Measurements from ENCODE around the gene TSPAN5. TPM values are rescaled to one million over a fixed set of nuclear protein-coding genes. Genes with fewer than 3 reads are reported as not detected.

Gene TSPAN5
- total and polyA plus RNA-seq, 2 of the 4 experiments (the other 2 are of a cell fraction): 64.8 to 79.6 TPM

- DNase-seq: no peak
- no peak overlapping the region for H3K23ac ChIP-seq (ENCODE audit: low read depth, low read length)
- WGBS, 2 experiments (ENCODE audit: extremely low coverage in 2 of 2, insufficient read length in 1 of 2): no CpG with 5 or more reads among the region's 2 CpGs
- no peak overlapping the region for H2AK9ac ChIP-seq (replicated peaks; ENCODE audit: low read depth, low read length, poor library complexity)
- no peak overlapping the region for H3K4me3 ChIP-seq (ENCODE audit: insufficient read depth, low read depth, low read length)
- no peak overlapping the region for H2BK15ac ChIP-seq (ENCODE audit: low read depth, low read length)
- no peak for TF ChIP-seq FOS (IDR thresholded peaks at IDR 0.05; ENCODE audit: low read depth, low read length)
- TF ChIP-seq CHD1 (IDR thresholded peaks at IDR 0.05; ENCODE audit: low read depth, low read length): no peak
- TF ChIP-seq, protein P1, sequence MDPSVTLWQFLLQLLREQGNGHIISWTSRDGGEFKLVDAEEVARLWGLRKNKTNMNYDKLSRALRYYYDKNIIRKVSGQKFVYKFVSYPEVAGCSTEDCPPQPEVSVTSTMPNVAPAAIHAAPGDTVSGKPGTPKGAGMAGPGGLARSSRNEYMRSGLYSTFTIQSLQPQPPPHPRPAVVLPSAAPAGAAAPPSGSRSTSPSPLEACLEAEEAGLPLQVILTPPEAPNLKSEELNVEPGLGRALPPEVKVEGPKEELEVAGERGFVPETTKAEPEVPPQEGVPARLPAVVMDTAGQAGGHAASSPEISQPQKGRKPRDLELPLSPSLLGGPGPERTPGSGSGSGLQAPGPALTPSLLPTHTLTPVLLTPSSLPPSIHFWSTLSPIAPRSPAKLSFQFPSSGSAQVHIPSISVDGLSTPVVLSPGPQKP (IDR thresholded peaks at IDR 0.05; ENCODE audit: borderline replicate concordance, low read depth, low read length): no peak
- no peak for TF ChIP-seq BHLHE40 (IDR thresholded peaks at IDR 0.05; ENCODE audit: low read depth, low read length)
- no peak for TF ChIP-seq USF2 (IDR thresholded peaks at IDR 0.05; ENCODE audit: low read depth, low read length)
- no peak for TF ChIP-seq RCOR1 (IDR thresholded peaks at IDR 0.05; ENCODE audit: insufficient replicate concordance, low read length)
- no peak for TF ChIP-seq RAD21 (IDR thresholded peaks at IDR 0.05; ENCODE audit: low read length)
- no peak for TF ChIP-seq MAZ (IDR thresholded peaks at IDR 0.05; ENCODE audit: borderline replicate concordance, low read depth, low read length)
- no peak for TF ChIP-seq NFE2L2 (IDR thresholded peaks at IDR 0.05; ENCODE audit: low read depth, low read length)
- TF ChIP-seq CEBPB (IDR thresholded peaks at IDR 0.05; ENCODE audit: low read depth, low read length): no peak
- no peak for TF ChIP-seq MAFK (IDR thresholded peaks at IDR 0.05; ENCODE audit: low read depth, low read length)
- TF ChIP-seq POLR2A (IDR thresholded peaks at IDR 0.05; ENCODE audit: low read depth, low read length): no peak
- TF ChIP-seq SMC3 (IDR thresholded peaks at IDR 0.05; ENCODE audit: low read depth, low read length): no peak
- no peak for TF ChIP-seq MXI1 (IDR thresholded peaks at IDR 0.05; ENCODE audit: borderline replicate concordance, low read depth, low read length)
- TF ChIP-seq CTCF (conservative IDR thresholded peaks at IDR 0.05; ENCODE audit: low read depth, low read length): no peak
- no peak for TF ChIP-seq RFX5 (IDR thresholded peaks at IDR 0.05; ENCODE audit: low read depth, low read length)
- H3K18ac ChIP-seq (ENCODE audit: low read depth, low read length): peak overlapping the region; percentile 38; the same call in 1 of the 2 replicates
- peaks cover 28 to 76% of the 10 kb centered on the region in 2 experiments for H3K79me1 ChIP-seq (ENCODE audit: low read depth in 1 of 2, low read length in 2 of 2)
- peak overlapping the region; percentile 72; the same call in 1 of the 2 replicates for H2AK5ac ChIP-seq (ENCODE audit: low read depth, low read length)
- no peak overlapping the region for H3K14ac ChIP-seq (replicated peaks; ENCODE audit: low read depth, low read length)
- no peak for ATAC-seq (ENCODE audit: low read depth)
- no peaks in the 10 kb centered on the region for H3K9me3 ChIP-seq (ENCODE audit: control insufficient read depth, insufficient read depth, low read length)
- 0 out of 4 replicates have a peak overlapping the region, but pooled peaks of 1 of the 2 experiments have one; percentile 20 for H4K8ac ChIP-seq (ENCODE audit: low read depth in 2 of 2, low read length in 2 of 2)
- no peak overlapping the region for H3K4me2 ChIP-seq (ENCODE audit: low read depth, low read length)
- H3K56ac ChIP-seq (ENCODE audit: extremely low read depth, insufficient read depth, low read length): no peak overlapping the region
- CTCF ChIA-PET: no interaction called here
- no peak overlapping the region for H4K91ac ChIP-seq (ENCODE audit: insufficient read depth, low read depth, low read length)
- no peak overlapping the region for H2AFZ ChIP-seq (replicated peaks; ENCODE audit: low read length, poor library complexity)
- dilution Hi-C loops (cut with HindIII; ENCODE audit: low sequenced_read_pairs, unreplicated experiment): no loop called here
- H4K5ac ChIP-seq (ENCODE audit: low read depth, low read length): no peak overlapping the region
- H3K4ac ChIP-seq (ENCODE audit: low read depth, low read length): peak overlapping the region; percentile 78
- H3K36me3 ChIP-seq (ENCODE audit: control insufficient read depth, insufficient read depth, low read length): peaks cover 6% of the 10 kb centered on the region; the same call in 1 of the 2 replicates
- H2BK5ac ChIP-seq (ENCODE audit: low read depth, low read length, poor library complexity, severe bottlenecking): peak overlapping the region; percentile 46
- H2BK20ac ChIP-seq (ENCODE audit: low read depth, low read length): peak overlapping the region; percentile 32; the same call in 1 of the 2 replicates
- in situ Hi-C loops (cut with MboI; ENCODE audit: low sequenced_read_pairs): no loop called here
- H3K27ac ChIP-seq (ENCODE audit: insufficient read depth, low read length): no peak overlapping the region
- H3K9ac ChIP-seq (ENCODE audit: low read depth, low read length): no peak overlapping the region
- H2BK120ac ChIP-seq (ENCODE audit: low read depth, low read length): peak overlapping the region; percentile 26; the same call in 1 of the 2 replicates
- peaks cover 18% of the 10 kb centered on the region; the same call in 1 of the 2 replicates for H4K20me1 ChIP-seq (ENCODE audit: insufficient read depth, low read length)
- intact Hi-C loops (cut with micrococcal nuclease): no loop called here
- peaks cover 13% of the 10 kb centered on the region for H3K9me1 ChIP-seq (ENCODE audit: insufficient read depth, low read length)
- peaks cover 18% of the 10 kb centered on the region for H3K4me1 ChIP-seq (ENCODE audit: control insufficient read depth, insufficient read depth, low read length)
- no TSS peak for BruUV-seq (replicated peaks)
- POLR2A ChIA-PET (ENCODE audit: unreplicated experiment): no interaction called here
- H3K27me3 ChIP-seq (ENCODE audit: control insufficient read depth, insufficient read depth, low read length): no peaks in the 10 kb centered on the region
Measured at GRCh38 chr4:98643755-98644154, 14.7 kb downstream of the TSPAN5 start.

Data from IMR-90 (cell line).